Amygdala (tissue), 56 donors: ENCODE data around the gene SAMD14.
"Not testable (repeated sequence)": the region's sequence is repeated elsewhere in the genome, so short reads cannot be mapped to it uniquely, and the experiment has no call there.

ENCODE experiments used
- DNase-seq, 56 donors: peaks; one replicate each; lab custom pipeline; 2025; lab: John Stamatoyannopoulos, UW

The SAMD14 gene

DNA sequence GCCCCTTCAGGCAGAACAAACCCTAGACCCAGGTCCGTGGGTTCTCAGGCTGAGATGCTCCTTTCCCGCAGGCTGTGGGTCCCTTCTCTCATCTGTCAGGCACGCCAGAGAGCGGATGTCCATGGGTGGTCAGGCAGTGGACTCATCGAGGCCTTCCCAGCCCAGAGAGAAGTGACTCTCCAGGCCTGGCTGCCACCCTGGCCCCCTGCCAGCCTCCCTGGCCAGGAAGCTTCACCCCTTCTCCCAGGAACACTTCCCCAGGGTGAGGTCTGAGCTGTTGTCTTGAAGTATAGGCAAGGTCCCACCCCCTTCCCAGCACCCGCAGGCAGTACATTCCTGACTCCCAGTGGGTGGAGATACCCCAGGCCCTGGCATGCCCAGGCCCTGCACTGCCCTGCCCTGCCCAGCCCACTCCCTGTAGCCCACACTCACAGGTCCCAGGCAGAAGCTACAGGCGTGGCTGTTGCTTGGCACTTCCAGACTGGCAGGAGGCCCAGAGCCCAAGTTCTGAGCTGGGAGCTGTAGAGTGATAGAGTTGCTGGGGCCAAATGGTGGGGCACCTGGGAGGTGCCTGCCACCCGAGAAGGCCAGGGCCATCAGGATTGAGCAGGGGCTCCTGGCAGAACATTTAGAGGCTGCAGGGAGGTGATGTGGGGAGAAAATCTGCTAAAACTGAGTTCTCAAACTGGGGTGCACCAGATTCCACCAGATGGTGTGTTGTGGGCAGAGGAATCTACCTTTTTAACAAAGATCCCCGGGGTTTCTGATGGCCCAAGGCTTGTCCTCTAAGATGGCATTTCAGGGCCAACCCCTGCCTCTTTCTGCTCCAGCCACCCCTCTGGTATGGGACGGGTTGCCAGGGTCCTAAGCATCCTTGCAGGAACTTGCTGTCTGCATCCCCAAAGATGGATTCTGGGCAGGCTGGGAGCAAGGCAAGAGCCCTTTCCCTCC, 67.4 kb downstream of the SAMD14 start:
- DNase-seq: peak in 7 of 56 donors; percentile 7 to 36 (median 13)

DNA sequence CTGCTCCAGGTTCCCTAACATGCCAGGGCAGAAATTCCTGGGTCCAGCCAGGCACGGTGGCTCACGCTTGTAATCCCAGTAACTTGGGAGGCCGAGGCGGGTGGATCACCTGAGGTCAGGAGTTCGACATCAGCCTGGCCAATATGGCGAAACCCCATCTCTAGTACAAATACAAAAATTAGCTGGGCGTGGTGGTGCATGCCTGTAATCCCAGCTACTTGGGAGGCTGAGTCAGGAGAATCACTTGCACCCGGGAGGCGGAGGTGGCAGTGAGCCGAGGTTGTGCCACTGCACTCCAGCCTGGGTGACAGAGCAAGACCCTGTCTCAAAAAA, 68.3 kb downstream of the SAMD14 start:
- not testable (repeated sequence) for DNase-seq

DNA sequence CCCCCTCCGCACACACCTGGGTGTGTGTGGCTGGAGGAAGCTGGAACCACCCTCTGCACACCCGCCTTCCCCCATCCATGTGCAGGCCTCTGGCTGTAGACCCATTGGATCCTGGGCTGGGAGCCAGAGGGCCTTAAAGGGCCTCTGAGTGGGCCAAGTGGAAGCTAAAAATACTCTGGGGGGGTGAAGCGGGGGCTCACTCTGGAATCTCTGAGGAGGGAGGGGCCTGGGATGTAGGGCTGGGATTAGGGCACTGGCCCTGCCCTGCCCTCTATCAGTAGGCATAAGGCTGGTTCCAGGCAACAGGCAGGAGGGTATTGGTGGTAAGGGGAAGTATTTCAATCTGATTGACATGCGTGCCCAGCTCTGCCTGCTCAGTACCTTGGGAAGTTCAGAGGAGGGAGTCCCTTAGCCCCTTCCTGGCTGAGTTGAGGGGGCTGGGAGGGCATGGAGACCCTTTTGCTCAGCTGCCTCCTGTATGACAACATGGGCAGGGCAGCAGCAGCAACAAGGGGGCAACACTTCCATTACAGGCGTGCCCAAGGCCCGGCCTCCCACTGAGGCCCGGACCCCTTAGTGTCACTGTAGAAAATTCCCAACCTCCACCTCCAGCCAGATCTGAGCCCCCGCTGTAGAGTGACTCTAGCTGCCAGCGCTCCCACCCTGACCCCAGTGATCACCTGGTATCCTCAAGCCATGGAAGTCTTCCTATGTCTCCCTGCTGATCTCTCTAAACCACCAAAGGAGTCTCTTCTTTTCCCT, 68.8 kb downstream of the SAMD14 start:
- peak in 24 of 56 donors; percentile 6 to 57 (median 31) for DNase-seq
